VCaP (cell line): Measurements from ENCODE around the gene AMACR.

Experiments used
- H3K27ac ChIP-seq: fragments of 450-650 bp; 2 replicates; pipeline ENCODE4 v1.5.1; 2017
- TF ChIP-seq, protein P1 (sequence below): fragments of 450-650 bp; conservative IDR thresholded peaks from 2 replicates; pipeline ENCODE4 v1.5.1; 2017; ENCODE audit warnings: mild to moderate bottlenecking, moderate library complexity

The AMACR gene

DNA sequence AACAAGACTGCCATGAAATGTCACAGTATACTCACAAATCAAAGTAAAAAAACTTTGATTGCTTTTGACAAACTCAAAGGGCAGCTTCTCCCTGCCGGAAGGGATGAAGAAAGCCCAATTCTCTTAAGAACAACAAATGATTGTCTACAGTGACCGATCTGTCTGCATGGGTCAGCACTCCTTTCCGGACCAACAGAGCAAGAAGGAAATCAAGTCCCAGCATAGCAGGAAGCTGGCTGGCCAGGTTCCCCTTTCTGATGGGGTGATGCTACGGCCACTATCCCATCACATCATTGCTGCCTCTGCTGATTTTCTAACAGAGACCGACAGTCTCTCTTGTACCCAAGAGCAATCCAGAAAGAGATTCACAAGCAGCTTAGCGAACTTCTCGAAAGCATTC is 34.5 kb upstream of the AMACR start:
- TF ChIP-seq, protein P1, sequence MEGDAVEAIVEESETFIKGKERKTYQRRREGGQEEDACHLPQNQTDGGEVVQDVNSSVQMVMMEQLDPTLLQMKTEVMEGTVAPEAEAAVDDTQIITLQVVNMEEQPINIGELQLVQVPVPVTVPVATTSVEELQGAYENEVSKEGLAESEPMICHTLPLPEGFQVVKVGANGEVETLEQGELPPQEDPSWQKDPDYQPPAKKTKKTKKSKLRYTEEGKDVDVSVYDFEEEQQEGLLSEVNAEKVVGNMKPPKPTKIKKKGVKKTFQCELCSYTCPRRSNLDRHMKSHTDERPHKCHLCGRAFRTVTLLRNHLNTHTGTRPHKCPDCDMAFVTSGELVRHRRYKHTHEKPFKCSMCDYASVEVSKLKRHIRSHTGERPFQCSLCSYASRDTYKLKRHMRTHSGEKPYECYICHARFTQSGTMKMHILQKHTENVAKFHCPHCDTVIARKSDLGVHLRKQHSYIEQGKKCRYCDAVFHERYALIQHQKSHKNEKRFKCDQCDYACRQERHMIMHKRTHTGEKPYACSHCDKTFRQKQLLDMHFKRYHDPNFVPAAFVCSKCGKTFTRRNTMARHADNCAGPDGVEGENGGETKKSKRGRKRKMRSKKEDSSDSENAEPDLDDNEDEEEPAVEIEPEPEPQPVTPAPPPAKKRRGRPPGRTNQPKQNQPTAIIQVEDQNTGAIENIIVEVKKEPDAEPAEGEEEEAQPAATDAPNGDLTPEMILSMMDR: no peak
- H3K27ac ChIP-seq: no peak overlapping the region

DNA sequence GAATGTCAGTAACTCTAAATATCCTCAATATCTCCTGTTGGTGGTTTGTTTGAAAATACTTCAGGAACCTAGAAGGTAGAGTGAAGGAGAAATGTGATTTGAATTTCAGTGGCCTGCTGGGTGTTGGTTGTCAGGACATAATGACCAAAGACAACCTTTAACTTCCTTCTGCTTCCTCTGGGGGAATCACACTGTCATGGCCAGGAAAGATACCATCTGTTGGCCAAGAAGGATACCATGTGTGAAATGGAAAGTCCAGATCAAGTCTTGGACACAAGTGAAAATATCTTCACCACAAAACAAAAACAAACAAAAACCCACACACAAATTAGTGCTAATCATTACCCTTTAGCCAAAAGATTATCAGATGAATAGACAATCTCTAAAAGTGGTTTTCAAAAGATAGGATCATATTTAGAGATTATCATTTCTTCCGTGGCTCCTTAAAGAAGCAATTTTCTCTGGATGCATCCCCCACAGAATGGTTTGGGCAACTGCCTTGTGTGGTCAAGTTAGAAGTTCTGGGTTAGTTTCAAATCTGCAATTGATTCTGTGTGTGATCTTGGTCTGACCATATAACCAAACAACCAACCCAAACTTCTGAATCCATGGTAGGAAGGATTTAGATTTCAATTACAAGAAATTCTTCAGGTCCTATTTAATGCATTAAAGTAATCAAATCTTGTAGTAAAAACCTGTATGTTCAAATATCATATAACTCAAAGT is 33.6 kb upstream of the AMACR start:
- TF ChIP-seq, protein P1: no peak
- H3K27ac ChIP-seq: no peak overlapping the region

DNA sequence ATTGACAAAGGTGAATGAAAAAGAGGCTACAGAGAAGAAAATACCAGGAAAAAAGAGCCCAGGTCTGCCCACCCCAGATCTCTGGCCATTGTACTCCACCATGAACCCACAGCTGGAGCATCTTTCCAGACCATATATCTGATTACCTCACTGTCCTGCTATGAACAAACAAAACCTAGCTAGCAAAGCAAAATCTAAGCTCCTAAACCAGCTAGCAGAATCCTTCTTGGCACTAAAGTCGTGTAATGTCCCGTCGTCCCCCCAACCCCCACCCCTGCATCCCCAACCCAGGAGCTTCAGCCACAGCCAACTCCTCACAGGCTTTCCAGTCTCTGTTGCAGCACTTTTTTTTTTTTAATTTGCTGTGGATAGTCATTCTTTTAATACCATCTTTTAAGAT is 32.6 kb upstream of the AMACR start:
- no peak overlapping the region for H3K27ac ChIP-seq
- TF ChIP-seq, protein P1: no peak

DNA sequence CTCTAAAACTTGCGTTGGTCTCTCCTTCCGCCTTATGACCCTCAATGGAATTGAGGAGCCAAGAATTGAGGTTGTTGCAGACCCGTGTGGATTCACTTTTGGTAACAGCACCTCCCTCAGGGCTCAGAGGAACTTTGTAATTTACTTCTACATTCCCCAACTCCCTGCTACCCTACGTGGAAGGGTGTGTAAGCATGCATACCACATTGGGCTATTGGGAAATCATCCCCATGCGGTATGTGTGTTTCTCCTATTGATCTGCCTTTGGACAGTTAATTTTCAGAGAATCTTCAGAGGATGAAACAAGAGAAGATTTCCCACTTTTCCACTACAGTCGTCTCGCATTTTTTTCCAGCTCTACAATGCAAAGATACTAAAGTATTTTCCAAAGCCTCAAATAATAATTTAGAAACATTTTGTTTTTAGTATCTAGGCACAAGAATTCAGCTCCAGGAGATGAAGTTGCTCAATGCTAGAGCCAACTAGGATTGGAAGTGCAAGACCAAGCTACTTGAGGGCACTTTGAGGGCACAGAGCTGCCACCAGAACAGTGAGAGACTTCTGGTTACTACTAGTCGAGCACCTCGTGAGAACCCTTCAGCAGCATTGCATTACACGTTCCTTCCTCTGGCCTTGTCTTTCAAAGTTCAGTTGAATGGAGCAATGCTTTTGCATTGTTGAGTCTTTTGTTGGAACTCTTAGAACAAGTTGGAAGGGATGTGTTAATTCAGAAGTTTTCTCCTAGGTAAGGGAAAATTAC is 31.7 kb upstream of the AMACR start:
- no peak overlapping the region for H3K27ac ChIP-seq
- TF ChIP-seq, protein P1: no peak

DNA sequence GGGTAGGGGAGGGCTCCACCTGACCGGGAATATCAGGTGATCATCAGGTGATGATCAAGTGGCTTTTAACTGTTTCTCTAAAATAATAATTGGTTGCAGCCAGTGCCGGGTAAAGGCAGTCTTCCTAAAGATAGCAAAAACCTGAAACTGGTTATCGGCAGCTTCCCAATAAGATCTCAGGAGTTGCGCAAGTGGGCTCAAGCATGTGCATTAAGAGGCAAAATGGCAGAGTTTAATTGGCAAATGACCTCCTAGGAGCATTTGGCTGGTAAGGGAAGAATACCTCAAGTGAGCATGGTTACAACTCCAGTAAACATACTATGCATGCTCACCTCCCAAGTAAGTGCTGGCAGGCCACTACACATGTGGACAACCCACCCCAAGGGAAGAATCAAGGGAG is 31.0 kb upstream of the AMACR start:
- TF ChIP-seq, protein P1: no peak
- no peak overlapping the region for H3K27ac ChIP-seq

GRCh38 chr5:34038390-34038789 is 30.5 kb upstream of the AMACR start:
- TF ChIP-seq, protein P1: no peak
- no peak overlapping the region for H3K27ac ChIP-seq

DNA sequence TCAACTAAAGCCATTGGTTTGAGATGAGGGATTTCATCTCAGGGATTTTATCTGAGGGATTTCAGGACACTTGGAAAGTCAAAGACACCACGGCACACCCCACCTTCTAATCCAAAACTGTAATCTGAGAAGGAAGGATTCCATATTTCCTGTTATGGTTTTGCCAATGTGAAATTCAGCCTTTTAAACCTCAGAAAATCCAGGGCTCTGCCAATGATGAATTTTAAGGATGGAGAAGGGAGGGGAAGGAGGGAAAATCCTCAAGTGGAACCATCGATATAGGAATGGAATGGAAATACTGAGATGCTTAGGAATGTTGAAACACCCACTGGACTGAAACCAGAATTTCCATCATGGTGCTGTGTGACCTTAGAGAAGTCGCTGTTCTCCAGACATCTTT is 29.9 kb upstream of the AMACR start:
- TF ChIP-seq, protein P1: no peak

More for the DNA sequence above, 29.9 kb upstream of the AMACR start:
- no peak overlapping the region for H3K27ac ChIP-seq
